Adipose tissue (tissue), 3 donors: ENCODE measurements around the gene CENPK. TPM values are rescaled to one million over a fixed set of nuclear protein-coding genes. Genes with fewer than 3 reads are reported as not detected.
"Not testable (repeated sequence)": the region's sequence is repeated elsewhere in the genome, so short reads cannot be mapped to it uniquely, and the experiment has no call there.

Source experiments
- H3K27ac ChIP-seq: one replicate; pipeline ENCODE4 v1.5.1; 2013; ENCODE audit warnings: low read depth, low read length
- WGBS, 3 donors: extraction: QIAGEN DNeasy Blood & Tissue Kit; methylation state at CpG; one replicate each; pipeline ENCODE4 v1.1.7; 2013; 5-methylcytosine and 5-hydroxymethylcytosine counted together
- polyA plus RNA-seq, 3 donors: library from polyadenylated mRNA; stranded (reverse); fragments of 200-250 nt; gene quantifications; one replicate each; pipeline ENCODE4 v1.2.3, GENCODE V29; 2013
- donor health status: healthy with polysubstance abuse.
- donor health status: Bipolar disorder and iron deficiency.
- donor health status: healthy.

The CENPK gene, protein sequence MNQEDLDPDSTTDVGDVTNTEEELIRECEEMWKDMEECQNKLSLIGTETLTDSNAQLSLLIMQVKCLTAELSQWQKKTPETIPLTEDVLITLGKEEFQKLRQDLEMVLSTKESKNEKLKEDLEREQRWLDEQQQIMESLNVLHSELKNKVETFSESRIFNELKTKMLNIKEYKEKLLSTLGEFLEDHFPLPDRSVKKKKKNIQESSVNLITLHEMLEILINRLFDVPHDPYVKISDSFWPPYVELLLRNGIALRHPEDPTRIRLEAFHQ
- polyA plus RNA-seq = under 1 TPM; 0.56 to 0.65 (median 0.60) TPM

DNA sequence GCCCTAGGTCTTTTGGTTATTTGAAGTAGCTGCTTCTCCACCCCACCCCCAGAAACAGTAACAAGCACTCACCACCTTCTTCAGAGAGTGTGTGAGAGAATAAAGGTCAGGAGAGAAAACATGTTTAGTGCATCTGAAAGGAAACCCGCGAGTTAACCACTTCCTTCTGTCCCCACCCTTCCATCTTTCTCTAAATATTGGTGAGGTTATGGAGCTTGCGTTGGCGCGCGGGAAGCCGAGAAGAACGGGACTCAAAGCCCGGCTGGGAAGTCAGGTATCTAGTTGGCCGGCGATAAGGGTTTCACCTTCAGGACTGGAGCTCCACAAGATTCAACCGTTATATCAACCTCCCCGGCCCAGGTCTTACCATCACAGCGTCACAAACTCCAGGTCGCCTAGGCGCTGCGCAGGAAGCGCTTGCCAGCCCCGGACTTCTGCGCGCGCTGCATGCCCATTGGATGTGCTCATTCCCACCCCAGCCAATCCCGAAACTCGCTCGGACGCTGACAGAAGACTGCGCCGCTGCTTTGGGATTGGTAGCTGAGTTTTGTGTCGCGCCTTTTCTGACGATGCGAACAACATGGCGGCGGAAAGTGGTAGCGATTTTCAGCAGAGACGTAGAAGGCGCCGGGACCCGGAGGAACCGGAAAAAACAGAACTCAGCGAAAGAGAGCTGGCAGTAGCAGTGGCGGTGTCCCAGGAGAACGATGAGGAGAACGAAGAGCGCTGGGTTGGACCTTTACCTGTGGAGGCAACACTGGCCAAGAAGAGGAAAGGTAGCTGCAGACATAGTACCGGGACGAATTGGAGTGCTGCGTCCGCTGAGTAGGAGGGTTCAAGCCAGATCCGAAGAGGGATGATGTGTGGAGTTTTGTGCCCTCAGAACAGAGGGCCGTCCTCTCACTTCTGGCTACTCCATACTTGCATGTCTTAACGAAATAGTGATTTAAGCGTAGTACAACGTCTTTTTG is at the start of gene CENPK, which contains the start of gene PPWD1:
CENPK (minus strand) TSS at position 438 of the 971 bp plus-strand sequence. CDS start 8,261 bp downstream, outside the sequence.
PPWD1 (plus strand) TSS at position 566 of the 971 bp plus-strand sequence; CDS start at position 581, 15 bp downstream.
- no peak within 1 kb of the TSS for H3K27ac ChIP-seq
- WGBS, 3 donors = 0% methylated on average over 54 of the region's 54 CpGs

DNA sequence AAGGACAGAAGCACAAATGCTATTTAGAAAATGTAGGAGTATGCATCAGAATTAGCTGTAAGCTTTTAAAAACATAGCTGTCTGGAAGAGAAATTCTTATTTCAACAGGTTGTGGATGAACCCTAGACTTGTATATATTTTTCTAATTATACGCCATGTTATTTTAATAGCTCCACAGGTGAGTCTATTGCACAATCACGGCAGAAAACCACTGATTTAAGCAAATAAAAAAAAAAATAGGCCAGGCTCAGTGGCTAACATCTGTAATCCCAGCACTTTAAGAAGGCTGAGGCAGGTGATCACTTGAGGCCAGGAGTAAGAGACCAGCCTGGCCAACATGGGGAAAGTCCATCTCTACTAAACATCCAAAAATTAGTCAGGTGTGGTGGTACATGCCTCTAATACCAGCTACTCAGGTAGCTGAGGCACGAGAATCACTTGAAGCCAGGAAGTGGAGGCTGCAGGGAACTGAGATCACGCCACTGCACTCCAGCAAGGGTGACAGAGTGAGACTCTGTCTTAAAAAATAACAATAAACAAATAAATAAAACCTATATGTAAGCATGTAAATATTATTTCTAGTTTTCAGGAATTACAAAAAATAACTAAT is 49.4 kb upstream of the CENPK start:
- 67 to 90% (median 89%) methylated on average over 4 of the region's 4 CpGs for WGBS, 3 donors
- no peak overlapping the region for H3K27ac ChIP-seq

DNA sequence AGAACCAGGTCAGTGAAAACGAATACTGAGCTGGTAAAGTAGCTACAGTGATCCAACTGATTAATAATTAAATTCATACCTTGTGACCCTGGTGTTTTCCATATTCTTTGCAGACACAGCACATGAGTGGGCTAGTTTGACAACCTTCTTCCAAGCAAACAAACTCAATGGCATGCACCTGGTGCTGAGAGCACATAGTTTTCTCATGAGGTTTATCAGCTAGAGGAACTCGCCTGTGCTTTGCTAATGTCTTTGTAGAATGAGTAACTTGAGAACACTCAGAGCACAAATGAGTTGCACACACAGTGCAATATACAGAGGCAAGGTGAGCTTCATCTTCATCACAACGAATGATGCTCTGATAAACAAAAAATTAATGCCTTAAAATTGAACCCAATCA is 48.6 kb upstream of the CENPK start:
- WGBS, 3 donors = 36 to 95% (median 89%) methylated on average over 3 of the region's 3 CpGs

DNA sequence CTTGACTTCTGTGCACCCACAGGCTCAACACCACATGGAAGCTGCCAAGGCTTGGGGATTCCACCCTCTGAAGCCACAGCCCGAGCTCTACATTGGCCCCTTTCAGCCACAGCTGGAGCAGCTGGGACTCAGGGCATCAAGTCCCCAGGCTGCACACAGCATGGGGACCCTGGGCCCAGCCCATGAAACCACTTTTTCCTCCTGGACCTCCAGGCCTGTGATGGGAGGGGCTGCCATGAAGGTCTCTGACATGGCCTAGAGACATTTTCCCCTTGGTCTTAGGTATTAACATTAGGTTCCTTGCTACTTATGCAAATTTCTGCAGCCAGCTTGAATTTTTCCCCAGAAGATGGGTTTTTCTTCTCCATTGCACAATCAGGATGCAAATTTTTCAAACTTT is 38.8 kb upstream of the CENPK start:
- WGBS, 3 donors = 93 to 100% (median 96%) methylated on average over 1 of the region's 1 CpG
- H3K27ac ChIP-seq = not testable (repeated sequence)

More for the DNA sequence above, 48.6 kb upstream of the CENPK start:
- no peak overlapping the region for H3K27ac ChIP-seq

DNA sequence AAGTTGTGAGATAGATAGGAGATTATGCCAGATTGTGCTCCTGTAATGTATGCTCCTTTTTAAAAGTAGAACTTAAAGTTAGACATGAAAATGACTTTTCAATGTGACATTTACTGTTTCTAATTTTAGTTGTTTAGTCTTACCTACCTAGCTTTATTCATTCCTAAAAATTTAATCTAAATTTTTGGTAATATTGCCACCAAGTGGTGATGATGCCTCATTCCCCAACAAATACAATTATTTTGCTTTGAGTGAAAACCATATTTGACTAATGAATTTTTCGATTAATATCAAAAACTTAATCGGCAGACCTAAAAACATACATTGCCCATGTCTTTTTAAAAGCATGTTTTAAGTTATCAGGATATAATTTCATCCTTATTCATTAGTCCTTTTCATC is 25.7 kb upstream of the CENPK start:
- 91 to 98% (median 97%) methylated on average over 2 of the region's 2 CpGs for WGBS, 3 donors
- no peak overlapping the region for H3K27ac ChIP-seq

DNA sequence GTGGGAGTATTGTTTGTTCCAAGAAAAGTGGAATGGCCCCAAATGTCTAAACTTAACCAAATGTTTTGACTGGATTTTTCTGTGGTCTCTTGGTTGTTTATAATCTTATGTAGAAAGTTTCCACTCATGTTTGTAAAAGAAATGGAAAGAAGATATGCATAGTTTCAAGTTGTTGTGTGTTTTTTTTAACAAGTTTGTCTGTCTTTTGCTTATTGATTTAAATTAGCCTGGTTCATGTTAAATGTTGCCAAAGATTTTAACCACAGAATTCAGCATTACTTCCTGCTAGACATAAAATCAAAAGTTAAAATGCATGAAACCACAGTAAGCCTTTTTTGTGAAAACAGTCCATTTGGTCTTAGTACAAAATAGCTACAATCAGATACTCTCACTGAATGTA is 14.2 kb upstream of the CENPK start:
- no peak overlapping the region for H3K27ac ChIP-seq

DNA sequence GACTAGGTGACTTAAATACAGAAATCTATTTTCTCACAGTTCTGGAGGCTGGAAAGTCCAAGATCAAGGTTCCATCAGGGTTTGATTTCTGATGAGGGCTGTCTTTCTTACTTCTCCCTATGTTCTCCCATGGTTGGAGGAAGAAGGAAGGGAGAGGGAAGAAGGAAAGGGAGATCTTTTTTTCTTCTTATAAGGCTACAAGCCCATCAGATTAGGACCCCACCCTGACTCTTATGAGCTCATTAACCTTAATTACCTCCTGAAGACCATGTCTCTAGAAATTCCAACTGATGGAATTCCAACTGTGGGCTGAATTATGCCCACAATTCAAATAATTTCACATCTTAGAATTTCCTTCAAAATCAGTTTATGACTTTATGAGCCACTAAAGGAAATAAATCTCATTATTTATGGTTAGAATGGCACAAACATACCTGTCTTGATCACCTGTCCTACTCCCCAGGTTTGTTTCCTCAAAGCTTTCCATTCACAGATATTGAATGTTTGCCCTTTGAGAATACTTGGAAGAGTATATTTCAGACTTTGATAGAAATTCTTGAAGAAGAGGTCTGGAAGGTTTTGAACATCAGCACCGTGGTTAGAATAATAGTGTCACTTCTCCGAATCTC is 7.7 kb upstream of the CENPK start:
- 91 to 94% (median 91%) methylated on average over 2 of the region's 2 CpGs for WGBS, 3 donors
- H3K27ac ChIP-seq = no peak overlapping the region

DNA sequence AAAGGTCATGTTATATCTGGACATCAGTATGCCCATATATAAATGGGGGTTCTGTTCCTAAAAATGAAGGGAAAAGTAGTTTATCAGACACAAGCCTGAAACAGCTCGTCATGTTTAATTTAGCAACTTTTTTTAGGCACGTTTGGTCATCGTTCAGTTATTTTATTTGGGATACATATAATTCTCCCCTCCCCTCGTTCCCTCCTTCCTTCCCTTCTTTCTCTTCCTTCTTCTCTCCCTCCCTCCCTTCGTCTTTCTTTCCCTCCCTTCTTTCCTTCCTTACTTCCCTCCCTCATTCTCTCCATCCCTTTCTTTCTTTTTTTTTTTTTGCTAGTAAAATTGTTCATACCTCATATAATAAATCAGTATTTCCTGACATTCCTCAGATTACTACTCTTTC is 3.5 kb upstream of the CENPK start:
- 72 to 85% (median 73%) methylated on average over 5 of the region's 5 CpGs for WGBS, 3 donors
- H3K27ac ChIP-seq = no peak overlapping the region

DNA sequence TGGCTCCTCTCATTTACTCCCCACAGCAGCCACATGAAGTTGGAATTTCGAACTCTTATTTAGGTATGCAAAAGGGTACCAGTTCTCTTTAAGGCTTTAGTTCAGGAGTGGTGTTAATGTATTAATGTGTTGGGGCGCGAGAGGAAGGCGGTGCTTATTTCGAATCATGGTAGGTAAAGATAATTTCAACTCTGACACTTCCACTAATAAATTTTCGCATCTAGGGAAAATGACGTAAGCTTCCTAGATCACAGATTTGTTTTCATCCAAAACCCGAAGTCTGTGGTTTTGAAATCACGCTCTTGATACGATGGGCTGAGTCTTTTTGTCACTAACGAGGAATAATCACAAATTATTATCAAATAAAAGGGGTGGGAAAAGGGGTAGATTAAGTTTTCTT is 809 bp upstream of the CENPK start:
- WGBS, 3 donors = 2 to 7% (median 3%) methylated on average over 11 of the region's 11 CpGs
- no peak overlapping the region for H3K27ac ChIP-seq

DNA sequence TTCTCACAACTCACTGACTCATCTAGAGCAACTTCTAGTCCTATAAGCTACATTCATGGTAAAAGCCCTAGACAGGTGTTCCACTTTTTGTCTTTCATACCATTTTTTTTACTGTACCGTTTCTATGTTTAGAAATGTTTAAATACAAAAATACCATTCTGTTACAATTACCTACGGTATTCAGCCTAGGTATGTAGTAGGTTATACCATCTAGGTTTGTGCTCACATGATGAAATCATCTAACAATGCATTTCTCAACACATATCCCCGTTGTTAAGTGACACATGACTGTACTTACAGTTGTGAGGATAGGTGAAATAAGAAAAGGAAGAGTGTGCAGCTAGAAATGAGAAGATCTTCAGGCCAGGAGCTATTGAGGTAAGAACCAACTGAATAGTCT is 6.2 kb downstream of the CENPK start:
- no peak overlapping the region for H3K27ac ChIP-seq
- WGBS, 3 donors = 82 to 93% (median 82%) methylated on average over 3 of the region's 3 CpGs

DNA sequence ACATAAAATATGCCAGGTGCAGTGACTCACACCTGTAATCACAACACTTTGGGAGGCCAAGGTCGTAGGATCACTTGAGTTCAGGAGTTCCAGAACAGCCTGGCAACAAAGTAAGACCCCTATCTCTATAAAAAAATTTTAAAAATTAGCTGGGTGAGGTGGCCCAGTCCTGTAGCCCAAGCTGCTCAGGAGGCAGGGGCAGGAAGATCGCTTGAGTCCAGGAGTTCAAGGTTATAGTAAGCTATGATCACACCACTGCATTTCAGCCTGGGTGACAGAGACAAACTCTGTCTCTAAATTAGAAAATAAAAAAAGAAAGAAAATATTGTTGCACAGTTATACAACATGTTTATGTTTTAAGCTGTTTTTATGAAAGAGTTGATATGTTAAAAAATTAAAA is 6.8 kb downstream of the CENPK start:
- WGBS, 3 donors = 68 to 97% (median 94%) methylated on average over 2 of the region's 2 CpGs
- no peak overlapping the region for H3K27ac ChIP-seq

DNA sequence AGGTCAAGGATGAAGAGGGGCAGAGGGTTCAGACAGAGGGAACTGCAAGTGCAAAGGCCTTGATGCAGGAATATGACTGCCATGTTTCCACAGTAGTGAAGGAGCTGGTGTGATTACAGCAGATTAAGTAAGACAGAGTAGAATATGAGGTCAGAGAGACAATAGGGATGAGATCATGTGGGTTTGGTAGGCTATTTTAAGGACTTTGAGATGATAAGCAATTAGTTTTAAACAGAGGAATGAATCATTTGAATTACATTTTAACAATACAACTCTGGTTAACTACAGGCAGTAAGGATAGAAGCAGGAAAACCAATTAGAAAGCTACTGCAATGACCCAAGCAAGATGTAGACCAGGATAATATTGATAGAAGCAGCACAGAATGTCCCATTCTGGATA is 7.7 kb downstream of the CENPK start:
- H3K27ac ChIP-seq = no peak overlapping the region

DNA sequence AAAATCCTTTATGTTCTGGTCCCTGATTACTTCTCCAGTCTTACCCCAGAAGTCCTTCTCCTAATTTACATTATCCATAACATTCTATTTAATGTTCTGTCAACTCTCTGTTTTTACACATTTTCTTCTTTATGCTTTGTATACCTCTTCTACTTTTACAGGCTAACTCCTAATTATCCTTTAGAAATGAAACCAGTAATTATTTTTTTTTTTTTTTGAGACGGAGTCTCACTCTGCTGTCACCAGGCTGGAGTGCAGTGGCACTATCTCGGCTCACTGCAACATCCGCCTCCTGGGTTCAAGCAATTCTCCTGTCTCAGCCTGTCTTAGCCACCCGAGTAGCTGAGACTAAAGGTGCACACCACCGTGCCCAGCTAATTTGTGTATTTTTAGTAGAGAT is 9.0 kb downstream of the CENPK start:
- H3K27ac ChIP-seq = no peak overlapping the region
- WGBS, 3 donors = 86 to 94% (median 87%) methylated on average over 5 of the region's 5 CpGs

DNA sequence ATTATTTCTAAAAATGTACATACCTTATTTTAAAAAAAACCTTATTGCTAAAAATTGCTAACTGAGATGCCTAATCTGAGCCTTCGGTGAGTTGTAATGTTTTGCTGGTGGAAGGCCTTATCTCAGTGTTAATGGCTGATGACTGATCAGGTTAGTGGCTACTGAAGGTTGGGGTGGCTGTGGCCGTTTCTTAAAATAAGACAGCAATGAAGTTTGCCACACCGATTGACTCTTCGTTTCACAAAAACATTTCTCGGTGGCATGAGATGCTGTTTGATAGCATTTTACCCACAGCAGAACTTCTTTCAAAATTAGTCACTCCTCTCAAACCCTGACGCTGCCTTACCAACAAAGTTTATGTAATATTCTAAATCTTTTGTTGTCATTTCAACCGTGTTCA is 14.7 kb downstream of the CENPK start:
- WGBS, 3 donors = 89 to 95% (median 90%) methylated on average over 7 of the region's 7 CpGs

DNA sequence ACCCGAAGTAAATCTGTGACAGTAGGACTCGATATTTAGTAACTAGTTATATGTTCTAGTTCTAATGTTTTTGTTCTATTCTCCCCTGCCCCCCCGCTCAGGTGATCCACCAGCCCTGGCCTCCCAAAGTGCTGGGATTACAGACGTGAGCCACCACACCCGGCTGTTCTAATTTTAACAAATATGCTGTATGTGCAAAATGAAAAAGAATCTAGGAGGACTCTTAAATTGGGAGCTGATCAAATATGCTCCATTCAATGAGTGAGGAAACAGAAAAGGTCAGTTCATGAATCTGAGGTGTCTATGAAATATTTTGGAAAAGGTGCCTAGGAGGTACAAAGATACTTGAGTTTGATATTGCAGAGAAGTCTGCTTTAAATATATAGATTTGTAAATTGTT is 16.8 kb downstream of the CENPK start:
- WGBS, 3 donors = 73 to 94% (median 94%) methylated on average over 5 of the region's 5 CpGs
- H3K27ac ChIP-seq = no peak overlapping the region

More for the DNA sequence above, 14.7 kb downstream of the CENPK start:
- no peak overlapping the region for H3K27ac ChIP-seq

DNA sequence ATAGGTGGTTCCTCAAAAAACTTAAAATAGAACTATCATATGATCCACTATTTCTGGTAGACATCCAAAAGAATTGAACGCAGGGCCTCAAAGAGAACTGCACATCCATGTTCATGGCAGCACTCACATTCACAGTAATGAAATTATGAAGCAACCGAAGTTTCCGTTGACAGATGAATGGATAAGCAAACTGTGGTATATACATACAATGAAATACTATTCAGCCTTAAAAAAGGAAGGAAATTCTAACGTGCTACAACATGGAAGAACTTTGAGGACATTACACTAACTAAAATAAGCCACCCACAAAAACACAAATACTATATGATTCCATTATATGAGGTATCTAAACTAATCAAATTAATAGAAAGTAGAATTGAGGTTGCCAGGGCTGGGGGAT is 18.5 kb downstream of the CENPK start:
- H3K27ac ChIP-seq = no peak overlapping the region
- 94 to 98% (median 96%) methylated on average over 4 of the region's 4 CpGs for WGBS, 3 donors

DNA sequence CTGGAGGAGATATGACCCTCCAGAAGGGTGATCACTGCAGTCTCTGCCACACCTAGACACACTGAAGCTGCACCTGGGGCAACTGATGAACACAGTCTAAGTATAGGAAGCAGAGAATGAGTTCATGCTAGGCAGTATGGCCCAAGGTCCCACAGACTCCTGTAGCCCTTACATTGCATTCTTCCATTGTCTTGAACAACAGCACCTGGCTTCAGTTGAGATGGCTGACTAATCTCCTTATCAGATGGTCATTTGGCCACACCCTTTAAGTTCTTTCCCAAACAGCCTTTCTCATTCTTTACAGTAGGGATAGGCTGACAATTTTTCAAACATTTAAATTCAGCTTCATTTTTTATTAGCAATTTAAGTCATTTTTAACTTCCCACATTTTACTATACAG is 23.1 kb downstream of the CENPK start:
- no peak overlapping the region for H3K27ac ChIP-seq

DNA sequence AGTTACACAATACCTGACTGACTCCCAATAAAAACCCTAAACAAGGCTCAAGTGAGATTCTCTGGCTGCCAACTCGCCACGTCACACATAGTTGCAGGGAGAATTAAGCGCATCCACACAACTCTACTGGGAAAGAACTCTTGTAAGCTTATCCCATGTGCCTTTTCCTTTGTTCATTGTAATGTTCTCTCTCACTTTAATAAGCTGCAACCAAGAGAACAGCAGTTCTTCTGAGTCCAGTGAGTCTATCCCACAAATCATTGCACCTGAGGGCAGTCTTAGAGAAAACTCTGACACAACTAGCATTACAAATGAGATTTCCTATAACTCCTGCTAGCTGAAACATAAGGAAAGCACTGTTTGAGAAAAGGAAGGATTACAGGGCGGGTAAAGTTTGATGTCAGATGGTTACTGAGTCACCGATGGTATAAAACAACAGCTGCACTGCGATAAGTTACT is 27.4 kb downstream of the CENPK start:
- 93 to 97% (median 96%) methylated on average over 6 of the region's 6 CpGs for WGBS, 3 donors
- no peak overlapping the region for H3K27ac ChIP-seq

DNA sequence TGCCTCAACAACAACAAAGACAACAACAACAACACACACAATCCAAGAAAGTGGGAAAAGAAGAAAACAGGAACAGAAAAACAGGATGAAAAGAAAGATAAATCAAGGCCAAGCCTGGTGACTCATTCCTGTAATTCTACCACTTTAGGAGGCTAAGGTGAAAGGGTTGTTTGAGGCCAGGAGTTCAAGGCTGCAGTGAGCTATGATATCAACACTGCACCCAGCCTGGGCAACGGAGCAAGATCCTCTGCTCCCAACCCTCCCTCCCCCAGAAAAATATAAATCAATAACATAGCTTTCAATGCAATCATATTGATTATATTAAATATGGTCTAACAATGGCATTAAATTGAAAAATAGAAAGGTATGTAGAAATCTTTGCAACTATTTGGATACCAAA is 32.1 kb downstream of the CENPK start:
- 95 to 100% (median 98%) methylated on average over 1 of the region's 1 CpG for WGBS, 3 donors

More for the DNA sequence above, 32.1 kb downstream of the CENPK start:
- no peak overlapping the region for H3K27ac ChIP-seq
